VCaP (cell line): ENCODE results near the gene DNAJC4.

ENCODE experiments used
- H3K27ac ChIP-seq: fragments of 450-650 bp; 2 replicates; pipeline ENCODE4 v1.5.1; 2017
- TF ChIP-seq, protein P1 (sequence below): fragments of 450-650 bp; conservative IDR thresholded peaks from 2 replicates; pipeline ENCODE4 v1.5.1; 2017; ENCODE audit warnings: mild to moderate bottlenecking, moderate library complexity

The DNAJC4 gene

DNA sequence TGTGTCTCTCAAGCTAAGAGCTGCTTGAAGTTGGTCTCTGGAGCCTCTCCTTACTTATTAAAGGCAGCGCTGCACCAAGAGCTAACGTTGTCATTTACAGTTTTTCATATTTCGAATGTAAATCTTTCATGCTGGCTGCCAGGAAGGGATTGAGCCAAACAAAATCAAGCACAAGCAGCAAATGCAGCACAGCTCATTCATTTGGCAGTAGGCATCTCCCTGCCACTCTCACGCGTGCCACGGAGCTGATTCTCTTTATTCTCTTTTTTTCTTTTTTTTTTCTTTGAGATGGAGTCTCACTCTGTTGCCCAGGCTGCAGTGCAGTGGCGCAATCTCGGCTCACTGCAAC lies 2.6 kb downstream of the DNAJC4 start:
- peak overlapping the region; percentile 95 for H3K27ac ChIP-seq
- TF ChIP-seq, protein P1, sequence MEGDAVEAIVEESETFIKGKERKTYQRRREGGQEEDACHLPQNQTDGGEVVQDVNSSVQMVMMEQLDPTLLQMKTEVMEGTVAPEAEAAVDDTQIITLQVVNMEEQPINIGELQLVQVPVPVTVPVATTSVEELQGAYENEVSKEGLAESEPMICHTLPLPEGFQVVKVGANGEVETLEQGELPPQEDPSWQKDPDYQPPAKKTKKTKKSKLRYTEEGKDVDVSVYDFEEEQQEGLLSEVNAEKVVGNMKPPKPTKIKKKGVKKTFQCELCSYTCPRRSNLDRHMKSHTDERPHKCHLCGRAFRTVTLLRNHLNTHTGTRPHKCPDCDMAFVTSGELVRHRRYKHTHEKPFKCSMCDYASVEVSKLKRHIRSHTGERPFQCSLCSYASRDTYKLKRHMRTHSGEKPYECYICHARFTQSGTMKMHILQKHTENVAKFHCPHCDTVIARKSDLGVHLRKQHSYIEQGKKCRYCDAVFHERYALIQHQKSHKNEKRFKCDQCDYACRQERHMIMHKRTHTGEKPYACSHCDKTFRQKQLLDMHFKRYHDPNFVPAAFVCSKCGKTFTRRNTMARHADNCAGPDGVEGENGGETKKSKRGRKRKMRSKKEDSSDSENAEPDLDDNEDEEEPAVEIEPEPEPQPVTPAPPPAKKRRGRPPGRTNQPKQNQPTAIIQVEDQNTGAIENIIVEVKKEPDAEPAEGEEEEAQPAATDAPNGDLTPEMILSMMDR = no peak

DNA sequence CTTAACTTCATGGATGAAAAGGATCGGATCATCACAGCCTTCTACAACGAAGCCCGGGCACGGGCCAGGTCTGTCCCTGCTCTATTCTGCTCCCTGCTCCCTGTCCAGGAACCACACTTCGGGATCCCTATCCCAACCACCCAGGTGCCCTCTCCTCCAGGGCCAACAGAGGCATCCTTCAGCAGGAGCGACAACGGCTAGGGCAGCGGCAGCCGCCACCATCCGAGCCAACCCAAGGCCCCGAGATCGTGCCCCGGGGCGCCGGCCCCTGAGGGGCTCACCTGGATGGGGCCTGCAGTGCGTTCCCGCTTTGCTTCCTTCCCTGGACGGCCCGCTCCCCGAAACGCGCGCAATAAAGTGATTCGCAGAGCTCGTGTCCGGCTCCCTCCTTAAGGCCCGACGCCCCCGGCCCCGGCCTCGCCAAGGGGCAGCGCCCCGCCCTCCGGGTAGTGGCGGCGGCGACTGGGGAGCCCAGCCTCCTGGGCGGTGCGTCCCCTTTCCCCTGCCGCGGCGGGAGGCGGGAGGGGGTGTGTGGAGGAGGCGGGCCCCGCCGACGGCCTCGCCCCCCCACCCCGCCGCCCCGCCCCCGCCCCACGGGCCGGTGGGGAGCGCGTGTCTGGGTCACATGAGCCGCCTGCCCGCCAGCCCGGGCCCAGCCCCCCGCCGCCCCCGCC lies 3.7 kb downstream of the DNAJC4 start, which contains the start of gene VEGFB:
Gene VEGFB (plus strand): TSS at position 672 of the 674 bp plus-strand sequence. CDS start 250 bp downstream, outside the sequence.
- peak within 1 kb of the TSS; percentile 95 for H3K27ac ChIP-seq

DNA sequence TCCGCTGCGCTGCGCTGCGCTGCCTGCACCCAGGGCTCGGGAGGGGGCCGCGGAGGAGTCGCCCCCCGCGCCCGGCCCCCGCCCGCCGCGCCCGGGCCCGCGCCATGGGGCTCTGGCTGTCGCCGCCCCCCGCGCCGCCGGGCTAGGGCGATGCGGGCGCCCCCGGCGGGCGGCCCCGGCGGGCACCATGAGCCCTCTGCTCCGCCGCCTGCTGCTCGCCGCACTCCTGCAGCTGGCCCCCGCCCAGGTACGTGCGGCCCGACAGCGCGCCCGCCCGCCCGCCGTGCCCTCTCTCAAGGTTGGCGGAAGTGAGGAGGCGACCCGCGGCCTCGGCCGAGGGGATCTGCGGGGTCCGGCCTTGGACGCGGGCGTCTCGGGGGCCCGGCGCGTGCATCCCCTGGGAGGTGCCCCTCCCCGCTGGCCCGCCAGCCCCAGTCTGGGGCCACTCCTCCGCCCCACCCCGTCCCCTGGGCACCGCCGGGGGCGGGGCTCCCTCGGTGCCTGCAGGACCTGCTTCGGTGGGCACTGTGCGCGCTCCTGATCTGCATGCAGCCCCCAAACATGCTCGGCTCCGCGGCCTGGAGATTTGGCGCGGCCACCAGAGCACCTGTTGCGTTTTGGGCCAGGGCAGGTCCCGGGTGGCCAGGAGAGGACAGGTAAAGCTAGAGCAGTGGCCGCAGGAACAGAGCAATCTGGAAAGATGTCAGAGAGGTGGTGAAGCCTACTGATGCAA lies 4.5 kb downstream of the DNAJC4 start:
- H3K27ac ChIP-seq = peak overlapping the region; percentile 95
- TF ChIP-seq, protein P1 = peak; percentile 72

More for the DNA sequence above, 3.7 kb downstream of the DNAJC4 start, which contains the start of gene VEGFB:
- TF ChIP-seq, protein P1 = no peak

DNA sequence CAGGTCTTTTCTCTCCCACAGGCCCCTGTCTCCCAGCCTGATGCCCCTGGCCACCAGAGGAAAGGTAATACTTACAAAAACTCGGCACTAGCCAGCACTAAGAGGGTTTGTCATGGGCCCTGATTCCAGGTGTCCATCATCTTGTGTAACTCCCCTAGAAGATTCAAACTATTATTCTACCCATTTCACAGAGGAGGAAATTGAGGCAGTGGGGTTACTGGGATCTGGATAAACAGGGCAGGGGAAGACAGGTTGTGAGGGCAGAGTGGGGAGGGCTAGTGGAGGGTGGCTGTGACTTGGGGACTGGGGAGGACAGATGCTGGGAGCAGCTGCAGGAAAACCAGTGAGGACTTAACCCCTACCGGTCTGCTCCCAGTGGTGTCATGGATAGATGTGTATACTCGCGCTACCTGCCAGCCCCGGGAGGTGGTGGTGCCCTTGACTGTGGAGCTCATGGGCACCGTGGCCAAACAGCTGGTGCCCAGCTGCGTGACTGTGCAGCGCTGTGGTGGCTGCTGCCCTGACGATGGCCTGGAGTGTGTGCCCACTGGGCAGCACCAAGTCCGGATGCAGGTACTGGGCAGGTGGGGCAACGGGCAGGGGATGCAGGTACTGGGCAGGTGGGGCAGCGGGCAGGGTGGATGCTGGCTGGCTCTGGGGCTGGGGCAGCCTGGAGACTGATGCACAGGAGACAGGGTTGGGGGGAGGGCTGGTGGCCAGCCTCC lies 5.3 kb downstream of the DNAJC4 start:
- TF ChIP-seq, protein P1 = no peak
- H3K27ac ChIP-seq = peak overlapping the region; percentile 95

DNA sequence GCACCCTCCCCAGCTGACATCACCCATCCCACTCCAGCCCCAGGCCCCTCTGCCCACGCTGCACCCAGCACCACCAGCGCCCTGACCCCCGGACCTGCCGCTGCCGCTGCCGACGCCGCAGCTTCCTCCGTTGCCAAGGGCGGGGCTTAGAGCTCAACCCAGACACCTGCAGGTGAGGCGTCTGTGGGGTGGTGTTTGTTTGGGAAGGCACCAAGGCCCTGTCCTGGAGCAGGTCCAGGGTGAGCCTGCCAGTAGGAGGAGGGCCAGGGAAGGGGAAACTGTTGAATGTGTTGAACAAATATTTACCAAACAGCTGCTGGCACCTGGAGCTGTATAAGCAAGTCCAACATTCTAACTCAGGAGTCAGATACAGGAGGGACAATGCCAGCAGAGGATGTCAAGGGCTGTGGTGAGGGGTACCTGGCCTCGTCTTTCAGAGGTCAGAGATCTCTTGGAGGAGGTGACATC lies 7.2 kb downstream of the DNAJC4 start:
- peak overlapping the region; percentile 95 for H3K27ac ChIP-seq
- TF ChIP-seq, protein P1 = peak; percentile 56

DNA sequence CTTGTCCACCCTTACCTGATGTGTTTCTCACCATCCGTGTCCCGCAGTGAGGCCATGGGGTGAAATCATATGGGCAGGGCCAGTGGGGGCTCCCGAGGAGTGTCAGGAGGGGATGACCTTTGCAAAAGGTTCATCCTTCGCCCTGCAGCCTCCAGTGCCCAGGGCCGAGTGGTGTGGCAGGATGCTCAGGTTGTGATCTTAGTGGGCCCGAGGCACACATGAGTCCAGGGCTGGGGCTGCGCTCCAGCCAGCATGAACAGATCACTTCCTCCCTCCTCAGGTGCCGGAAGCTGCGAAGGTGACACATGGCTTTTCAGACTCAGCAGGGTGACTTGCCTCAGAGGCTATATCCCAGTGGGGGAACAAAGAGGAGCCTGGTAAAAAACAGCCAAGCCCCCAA lies 7.7 kb downstream of the DNAJC4 start:
- TF ChIP-seq, protein P1 = no peak
- H3K27ac ChIP-seq = peak overlapping the region; percentile 95

DNA sequence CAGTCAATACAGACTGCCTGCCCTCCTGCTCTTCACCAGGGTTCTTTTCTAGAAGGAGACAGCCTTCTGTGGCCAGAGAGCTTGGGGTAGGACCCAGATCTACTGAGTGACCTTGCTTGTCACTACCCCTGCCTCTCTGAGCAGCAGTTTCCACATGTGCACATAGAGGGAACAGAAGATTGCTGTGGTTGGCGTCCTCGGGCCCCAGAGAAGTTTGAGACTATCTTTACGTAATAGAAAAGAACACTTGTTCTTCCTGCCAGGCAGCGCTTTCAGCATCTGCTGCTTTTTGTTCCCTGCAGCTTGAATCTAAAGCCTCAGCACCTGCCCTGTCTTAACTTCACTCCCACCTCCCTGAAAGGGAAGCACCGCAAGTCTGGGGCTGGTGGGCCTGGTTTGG lies 8.7 kb downstream of the DNAJC4 start:
- H3K27ac ChIP-seq = peak overlapping the region; percentile 95
- TF ChIP-seq, protein P1 = no peak
